Fibroblast of villous mesenchyme (primary cell): Measurements from ENCODE around the gene UBA5. TPM values are rescaled to one million over a fixed set of nuclear protein-coding genes. Genes with fewer than 3 reads are reported as not detected.

Experiments
- DNase-seq: peaks from one replicate; pipeline ENCODE4 v3.0.0-alpha.2; 2010; ENCODE audit warnings: low read depth
- H3K4me3 ChIP-seq: 2 replicates; pipeline ENCODE4 v1.5.1; 2011; ENCODE audit warnings: low read depth, mild to moderate bottlenecking, low read length
- CTCF ChIP-seq: IDR thresholded peaks from 2 replicates; pipeline ENCODE4 v1.5.1; 2012; ENCODE audit warnings: low read depth, mild to moderate bottlenecking, low read length; ENCODE audit not compliant: insufficient read depth
- total RNA-seq: library from RNA; depleted of rRNA; stranded (reverse); fragments of >200 nt; gene quantifications from 2 replicates; pipeline ENCODE4 v1.2.3, GENCODE V29; 2012

The UBA5 gene
- total RNA-seq, 1 donor = 48.8 TPM

GRCh38 chr3:132652640-132653270 lies 7.4 kb upstream of the UBA5 start:
- DNase-seq = peak; percentile 34
- H3K4me3 ChIP-seq = no peak overlapping the region

GRCh38 chr3:132654190-132654589 lies 5.9 kb upstream of the UBA5 start:
- no peak for DNase-seq
- no peak for TF ChIP-seq CTCF
- H3K4me3 ChIP-seq = no peak overlapping the region

More at GRCh38 chr3:132652640-132653270, 7.4 kb upstream of the UBA5 start:
- TF ChIP-seq CTCF = no peak

- TF ChIP-seq CTCF = no peak
- H3K4me3 ChIP-seq = no peak overlapping the region
- DNase-seq = no peak
Observed at GRCh38 chr3:132654721-132655120, 5.4 kb upstream of the UBA5 start.

- no peak for TF ChIP-seq CTCF
- no peak for DNase-seq
- no peak overlapping the region for H3K4me3 ChIP-seq
Observed at GRCh38 chr3:132655471-132655870, 4.7 kb upstream of the UBA5 start.

- no peak for DNase-seq
- no peak for TF ChIP-seq CTCF
- peak overlapping the region; percentile 87 for H3K4me3 ChIP-seq
Observed at GRCh38 chr3:132657869-132658747, 2.0 kb upstream of the UBA5 start.

- no peak for DNase-seq
- H3K4me3 ChIP-seq = peak overlapping the region; percentile 87
- no peak for TF ChIP-seq CTCF
Observed at GRCh38 chr3:132659000-132659364, 1.1 kb upstream of the UBA5 start.
